Skeletal muscle cell (primary cell): ENCODE data around the gene HMGA1.
A peak's percentile ranks its signal among the peaks of the same experiment; 100 is the strongest.
"Not testable (repeated sequence)": the region's sequence is repeated elsewhere in the genome, so short reads cannot be mapped to it uniquely, and the experiment has no call there.

Experiments used
- DNase-seq: peaks from one replicate; pipeline ENCODE4 v3.0.0-alpha.2; 2010; ENCODE audit warnings: low read depth
- H3K4me3 ChIP-seq: 2 replicates; pipeline ENCODE4 v1.5.1; 2011; ENCODE audit warnings: low read depth, mild to moderate bottlenecking, control low read depth, low read length, moderate library complexity

HMGA1 gene

DNA sequence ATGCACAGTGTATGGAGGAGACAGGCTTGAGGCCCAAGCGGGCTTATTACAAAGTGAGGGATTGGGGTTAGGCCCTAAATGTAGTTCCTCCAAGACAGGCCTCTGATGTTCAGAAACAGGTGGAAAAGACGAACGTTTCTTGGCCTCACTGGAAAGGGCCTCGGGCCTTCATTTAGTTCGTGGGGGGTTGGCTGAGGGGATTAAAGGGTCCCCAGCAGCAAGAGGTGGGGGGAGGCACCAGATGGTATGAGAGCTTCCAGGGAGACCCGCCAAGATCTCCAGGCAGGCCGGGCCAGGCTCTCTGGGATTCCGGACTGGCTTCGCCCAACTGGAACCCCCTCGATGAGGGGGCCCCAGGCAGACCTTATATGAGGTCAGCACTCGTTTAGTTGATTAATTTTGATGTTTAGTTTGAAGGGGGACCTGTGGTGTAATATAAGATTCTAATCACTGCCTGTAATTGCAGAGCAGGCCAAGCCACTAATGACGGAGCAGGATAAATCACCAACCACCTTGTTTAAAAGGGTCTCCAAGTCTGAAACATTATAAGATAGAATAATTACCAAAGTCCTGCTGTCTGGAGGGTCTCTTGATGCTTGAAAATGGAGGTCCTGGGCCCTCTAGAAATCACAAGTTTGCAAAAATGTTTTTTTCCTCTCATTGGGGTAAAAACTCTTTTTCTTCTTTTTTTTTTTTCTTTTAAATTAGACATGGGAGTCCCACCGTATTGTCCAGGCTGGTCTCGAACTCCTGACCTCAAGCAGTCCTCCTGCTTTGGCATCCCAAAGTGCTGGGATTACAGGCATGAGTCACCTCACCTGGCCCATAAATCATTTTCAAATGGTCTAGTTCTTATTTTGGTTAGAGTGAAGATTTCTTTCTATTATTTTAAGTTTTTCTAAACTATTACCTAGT is 2.2 kb downstream of the HMGA1 start:
- peak overlapping the region; percentile 83 for H3K4me3 ChIP-seq
- no peak for DNase-seq

DNA sequence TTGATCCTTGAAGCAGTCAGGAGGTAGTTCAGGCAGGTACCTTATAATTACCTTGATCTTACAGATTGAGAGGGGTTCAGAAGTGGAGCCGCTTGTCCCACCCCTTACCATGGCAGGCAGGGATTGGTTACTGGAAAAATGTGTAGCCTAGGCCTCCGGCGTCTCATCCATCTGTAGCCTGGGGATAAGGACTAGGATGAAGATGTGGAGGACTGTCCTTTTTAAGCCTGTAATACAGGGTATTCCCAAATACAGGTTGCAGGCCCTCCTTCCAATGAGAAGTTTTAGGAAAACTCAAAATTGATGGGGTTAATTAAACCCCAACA is 2.8 kb downstream of the HMGA1 start:
- no peak overlapping the region for H3K4me3 ChIP-seq
- DNase-seq: no peak

DNA sequence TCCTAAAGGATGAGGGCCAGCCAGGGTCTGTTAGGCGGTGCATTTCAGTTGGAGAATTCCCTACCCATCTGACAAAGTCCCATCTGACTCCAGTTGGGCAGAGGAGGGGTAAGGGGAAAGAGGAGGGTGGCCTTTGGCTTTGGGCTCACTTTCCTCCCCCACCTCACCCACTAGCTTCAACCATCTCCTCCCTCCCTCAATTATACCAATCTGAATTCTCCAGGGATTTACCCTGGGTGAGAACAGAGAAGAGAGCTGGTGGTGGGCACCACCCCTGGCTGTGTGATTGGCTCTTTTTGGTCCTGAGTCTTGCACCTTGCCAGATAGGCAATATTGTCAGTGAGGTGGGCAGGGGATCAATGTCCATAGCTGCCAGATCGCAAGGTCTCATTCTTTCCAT is 3.2 kb downstream of the HMGA1 start:
- no peak for DNase-seq
- no peak overlapping the region for H3K4me3 ChIP-seq

DNA sequence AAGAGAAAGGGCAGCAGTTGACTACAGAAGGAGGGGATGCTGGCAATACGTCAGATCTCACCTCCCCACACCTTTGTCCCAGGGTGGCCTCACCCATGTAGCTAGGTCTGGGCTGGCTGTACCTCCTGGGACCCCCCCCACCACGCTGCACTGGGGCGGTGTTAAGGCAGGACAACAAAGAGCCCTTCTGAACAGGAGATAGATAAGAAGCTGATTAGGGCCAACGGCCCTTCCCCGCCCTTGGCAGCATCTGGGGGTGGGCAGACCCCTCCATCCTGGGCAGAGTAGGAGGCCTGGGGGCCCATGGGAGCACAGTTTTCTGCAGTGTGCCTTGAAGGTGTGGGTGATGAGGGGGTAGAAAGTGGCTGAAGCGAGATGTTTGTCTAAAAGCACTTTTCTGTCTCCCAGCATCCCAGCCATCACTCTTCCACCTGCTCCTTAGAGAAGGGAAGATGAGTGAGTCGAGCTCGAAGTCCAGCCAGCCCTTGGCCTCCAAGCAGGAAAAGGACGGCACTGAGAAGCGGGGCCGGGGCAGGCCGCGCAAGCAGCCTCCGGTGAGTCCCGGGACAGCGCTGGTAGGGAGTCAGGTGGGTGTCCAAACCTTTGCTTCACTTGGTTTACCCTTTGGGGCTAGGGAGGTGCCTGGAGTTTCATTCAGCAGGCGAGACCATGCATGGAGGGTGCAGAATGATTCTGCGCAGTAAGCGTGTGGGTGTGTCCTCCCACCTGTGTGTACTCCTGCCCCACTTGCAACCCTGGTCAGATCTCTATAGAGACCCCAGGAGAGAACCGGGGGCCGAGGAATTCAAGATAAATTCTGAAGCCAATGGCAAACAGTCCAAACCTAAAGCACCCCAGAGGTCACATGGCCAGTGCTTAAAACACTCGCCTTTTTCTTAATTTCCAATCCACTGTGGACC is 3.9 kb downstream of the HMGA1 start:
- H3K4me3 ChIP-seq: no peak overlapping the region

DNA sequence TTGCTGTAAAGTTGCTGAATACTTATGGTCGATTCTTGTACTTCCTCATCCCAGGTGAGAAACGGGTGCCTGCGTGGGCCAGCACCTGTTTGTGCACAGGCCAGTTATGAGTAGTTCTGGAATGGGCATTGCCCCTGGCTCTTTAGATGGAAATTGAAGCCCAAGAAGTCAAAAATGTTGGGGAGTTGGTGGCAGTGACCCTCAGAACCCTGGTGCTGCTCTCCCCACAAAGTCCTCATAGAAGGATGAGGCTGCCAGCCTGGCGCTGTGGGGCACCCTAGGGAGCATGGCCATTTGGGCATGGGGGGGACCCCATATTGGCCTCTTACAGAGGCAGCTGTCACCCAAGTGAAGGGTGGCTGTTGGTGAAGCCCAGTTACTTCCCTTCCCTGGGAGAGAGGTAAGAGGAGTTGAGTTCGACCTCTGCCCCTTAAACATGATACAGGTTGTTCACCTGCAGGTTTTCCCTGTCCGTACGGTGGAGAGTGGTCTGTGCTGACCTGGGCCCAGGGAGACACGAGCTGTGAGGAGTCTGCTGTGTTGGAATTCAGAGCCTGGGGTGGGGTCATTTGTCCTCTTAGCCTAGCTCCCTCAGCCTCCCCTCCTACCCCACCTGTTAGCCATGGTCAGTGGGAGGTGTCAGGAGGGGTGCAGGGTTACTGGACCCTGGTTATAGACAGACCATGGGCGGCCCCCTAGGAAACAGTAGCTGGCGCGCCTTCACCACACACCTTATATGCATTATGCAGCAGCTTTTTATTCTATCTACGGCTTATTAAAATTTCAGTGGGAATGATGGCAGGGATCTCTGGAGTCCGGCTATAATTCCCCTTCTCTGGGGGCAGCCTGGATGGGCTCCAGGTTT is 4.9 kb downstream of the HMGA1 start:
- no peak for DNase-seq
- H3K4me3 ChIP-seq: no peak overlapping the region

More for the DNA sequence above, 3.9 kb downstream of the HMGA1 start:
- no peak for DNase-seq

DNA sequence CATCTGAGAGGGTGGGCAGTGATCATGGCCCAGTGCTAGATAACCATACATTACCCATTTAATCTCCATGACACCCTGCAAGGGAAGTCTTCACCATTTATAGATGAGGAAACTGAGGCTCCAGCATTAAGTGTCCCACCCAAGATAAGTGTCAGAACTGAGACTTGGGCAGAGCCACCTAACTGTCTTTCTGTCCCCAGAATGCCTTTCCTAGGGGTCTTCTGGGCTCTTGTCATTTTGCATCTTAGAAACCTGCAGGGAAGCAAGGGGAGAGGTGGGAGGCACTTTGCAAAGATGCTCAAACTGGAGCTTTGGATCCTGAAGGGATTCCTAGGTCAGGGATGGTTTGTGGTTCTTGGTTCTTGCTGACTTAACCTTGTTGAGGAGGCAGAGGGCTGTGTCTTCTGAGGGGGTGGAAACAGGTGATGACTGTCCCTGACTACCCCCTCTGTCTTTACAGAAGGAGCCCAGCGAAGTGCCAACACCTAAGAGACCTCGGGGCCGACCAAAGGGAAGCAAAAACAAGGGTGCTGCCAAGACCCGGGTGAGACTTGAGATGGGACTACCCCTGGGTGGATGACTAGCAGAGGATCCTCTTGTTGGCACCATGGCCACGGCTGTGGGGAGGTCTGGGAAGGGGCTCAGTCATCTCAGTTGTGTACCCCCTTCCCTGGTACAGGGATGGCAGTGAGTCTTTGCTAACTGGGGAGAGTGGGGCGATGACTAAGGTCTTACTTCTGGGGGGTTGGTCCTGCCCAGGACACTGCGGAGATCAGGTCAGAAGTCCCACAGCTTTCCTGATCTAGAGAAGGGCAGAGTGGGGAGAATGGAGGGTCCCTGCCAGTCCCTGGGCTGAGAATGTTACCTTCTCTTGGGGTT is 5.8 kb downstream of the HMGA1 start:
- no peak overlapping the region for H3K4me3 ChIP-seq

DNA sequence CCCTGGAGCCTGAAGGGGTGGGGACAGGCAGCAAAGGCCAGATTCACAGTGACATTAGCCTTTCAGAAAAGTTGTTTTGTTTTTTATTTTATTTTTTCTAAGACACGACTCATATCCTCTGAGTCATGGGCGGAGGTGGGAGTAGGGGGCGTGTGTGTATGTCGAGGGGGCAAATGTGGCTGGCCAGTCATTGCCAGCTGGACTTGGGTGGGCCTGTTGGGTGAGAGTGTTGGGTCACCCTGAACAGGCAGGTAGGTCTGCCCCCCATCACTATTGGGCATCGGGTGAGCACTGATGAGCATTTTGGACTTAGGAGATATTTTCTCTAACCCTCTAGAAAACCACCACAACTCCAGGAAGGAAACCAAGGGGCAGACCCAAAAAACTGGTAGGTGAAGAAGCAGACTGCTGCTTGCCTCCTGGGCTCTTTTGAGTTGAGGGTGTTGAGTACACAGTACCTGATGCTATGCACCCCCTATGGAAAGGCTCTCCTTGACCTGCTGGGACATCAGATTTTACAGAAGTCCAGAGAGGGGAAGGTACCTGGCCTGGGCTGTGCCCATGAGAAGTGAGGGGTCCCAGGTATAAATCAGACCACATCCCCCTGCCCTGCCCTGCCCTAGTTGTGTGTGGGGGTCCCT is 6.6 kb downstream of the HMGA1 start:
- DNase-seq: no peak
- no peak overlapping the region for H3K4me3 ChIP-seq

More for the DNA sequence above, 5.8 kb downstream of the HMGA1 start:
- DNase-seq: no peak

DNA sequence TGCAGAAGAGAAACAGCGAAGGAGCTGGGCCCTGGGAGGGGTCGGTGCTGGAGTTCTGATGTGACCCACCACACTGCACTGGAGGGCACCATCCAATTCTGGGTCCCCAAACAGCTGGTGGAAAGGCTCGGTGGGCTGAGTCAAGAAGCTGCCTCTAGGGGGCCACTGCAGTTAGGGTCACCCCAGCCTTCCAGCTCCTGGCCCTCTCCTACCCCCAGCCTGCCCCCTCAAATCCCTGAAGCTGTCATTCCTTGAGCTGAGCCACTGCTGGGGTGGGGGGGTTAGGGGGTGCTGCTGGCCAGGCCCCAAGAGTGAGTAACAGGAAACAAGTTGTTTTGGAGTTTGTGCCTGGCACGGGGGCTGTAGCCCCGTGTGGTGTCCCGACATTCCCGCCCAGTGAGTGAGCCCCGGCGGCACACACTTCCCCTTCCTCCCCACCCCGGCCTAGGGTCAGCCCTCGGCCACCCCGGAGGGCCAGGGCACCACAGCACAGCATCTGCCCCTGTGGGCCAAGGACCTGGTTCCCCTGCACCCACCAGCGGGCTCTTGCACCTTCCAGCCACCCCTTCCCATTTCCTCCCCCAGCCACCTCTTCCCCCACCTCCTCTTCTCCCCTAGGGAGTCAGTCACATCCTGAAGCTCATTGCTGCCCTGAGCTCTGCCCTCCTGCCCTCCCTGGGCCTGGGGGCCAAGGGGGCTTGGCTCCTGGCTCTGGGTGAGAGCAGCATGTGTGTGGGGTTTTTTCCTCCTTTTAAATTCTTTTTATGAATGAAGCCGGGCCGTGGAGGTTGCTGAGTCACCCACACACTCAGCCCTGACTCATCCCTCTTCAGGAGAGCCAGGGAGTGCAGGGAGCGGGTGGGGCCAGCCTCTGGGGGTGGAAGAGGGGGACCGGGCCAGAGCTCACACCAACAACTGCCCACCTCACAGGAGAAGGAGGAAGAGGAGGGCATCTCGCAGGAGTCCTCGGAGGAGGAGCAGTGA is 7.5 kb downstream of the HMGA1 start:
- DNase-seq: peak; percentile 66
- no peak overlapping the region for H3K4me3 ChIP-seq

DNA sequence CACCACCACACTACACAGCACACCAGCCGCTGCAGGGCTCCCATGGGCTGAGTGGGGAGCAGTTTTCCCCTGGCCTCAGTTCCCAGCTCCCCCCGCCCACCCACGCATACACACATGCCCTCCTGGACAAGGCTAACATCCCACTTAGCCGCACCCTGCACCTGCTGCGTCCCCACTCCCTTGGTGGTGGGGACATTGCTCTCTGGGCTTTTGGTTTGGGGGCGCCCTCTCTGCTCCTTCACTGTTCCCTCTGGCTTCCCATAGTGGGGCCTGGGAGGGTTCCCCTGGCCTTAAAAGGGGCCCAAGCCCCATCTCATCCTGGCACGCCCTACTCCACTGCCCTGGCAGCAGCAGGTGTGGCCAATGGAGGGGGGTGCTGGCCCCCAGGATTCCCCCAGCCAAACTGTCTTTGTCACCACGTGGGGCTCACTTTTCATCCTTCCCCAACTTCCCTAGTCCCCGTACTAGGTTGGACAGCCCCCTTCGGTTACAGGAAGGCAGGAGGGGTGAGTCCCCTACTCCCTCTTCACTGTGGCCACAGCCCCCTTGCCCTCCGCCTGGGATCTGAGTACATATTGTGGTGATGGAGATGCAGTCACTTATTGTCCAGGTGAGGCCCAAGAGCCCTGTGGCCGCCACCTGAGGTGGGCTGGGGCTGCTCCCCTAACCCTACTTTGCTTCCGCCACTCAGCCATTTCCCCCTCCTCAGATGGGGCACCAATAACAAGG is 8.5 kb downstream of the HMGA1 start:
- not testable (repeated sequence) for DNase-seq, H3K4me3 ChIP-seq

DNA sequence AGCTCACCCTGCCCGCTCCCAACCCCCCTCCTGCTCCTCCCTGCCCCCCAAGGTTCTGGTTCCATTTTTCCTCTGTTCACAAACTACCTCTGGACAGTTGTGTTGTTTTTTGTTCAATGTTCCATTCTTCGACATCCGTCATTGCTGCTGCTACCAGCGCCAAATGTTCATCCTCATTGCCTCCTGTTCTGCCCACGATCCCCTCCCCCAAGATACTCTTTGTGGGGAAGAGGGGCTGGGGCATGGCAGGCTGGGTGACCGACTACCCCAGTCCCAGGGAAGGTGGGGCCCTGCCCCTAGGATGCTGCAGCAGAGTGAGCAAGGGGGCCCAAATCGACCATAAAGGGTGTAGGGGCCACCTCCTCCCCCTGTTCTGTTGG is 9.1 kb downstream of the HMGA1 start:
- not testable (repeated sequence) for DNase-seq

DNA sequence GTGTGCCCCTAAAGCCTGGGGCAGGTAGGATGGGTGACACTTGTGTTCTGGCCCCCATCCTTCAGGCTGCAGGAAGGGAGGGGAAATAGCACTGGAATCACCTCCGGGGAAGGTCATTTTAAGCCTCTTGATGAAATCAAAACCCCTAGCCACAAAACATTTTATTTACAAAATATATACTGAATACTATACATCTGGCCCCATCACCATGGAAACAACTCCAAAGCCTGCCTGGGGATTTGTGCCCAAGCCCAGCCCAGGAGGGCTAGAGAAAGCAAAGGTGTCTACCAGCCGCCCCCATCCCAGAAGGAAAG is 9.5 kb downstream of the HMGA1 start:
- DNase-seq: no peak
- no peak overlapping the region for H3K4me3 ChIP-seq

More for the DNA sequence above, 9.1 kb downstream of the HMGA1 start:
- not testable (repeated sequence) for H3K4me3 ChIP-seq

DNA sequence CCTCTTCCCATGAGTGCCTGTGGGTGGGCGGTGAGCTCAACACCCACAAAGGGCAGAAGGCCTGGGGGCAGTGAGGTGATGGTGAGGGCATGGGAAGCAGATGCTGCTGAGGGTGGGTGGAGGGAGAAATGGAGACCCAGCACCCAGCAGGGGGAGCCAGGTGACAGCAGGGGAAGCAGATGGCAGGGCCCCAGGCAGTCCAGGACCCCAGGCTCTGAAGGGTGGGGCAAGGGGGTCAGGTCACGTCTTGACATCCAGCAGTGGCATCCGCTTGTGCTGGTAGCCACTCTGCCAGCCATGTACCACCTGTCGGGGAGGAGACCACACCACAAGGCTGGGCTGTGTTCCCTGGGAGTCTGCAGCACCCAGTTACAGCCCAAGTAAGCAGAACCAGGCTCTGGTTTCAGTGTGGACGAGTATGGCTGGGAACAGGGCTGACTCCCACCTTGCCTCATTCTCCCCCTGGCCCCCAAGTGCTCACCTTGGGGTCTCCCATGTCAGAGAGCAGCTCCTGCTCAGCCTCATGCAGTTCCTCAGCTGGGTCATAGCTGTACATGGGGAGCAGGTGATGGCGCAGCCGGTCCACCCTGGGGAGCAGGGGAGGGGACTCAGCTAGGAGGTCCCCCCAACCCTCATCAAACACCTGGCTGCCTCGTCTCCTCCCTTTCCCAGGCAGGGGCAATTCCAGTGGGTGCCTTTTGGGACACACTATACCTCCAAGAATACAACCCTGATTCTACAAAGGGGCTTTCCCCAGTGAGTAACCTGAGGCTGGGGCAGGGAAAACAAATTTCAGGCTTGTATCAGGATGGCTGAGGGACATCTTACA is 10.1 kb downstream of the HMGA1 start:
- no peak for DNase-seq
- no peak overlapping the region for H3K4me3 ChIP-seq

DNA sequence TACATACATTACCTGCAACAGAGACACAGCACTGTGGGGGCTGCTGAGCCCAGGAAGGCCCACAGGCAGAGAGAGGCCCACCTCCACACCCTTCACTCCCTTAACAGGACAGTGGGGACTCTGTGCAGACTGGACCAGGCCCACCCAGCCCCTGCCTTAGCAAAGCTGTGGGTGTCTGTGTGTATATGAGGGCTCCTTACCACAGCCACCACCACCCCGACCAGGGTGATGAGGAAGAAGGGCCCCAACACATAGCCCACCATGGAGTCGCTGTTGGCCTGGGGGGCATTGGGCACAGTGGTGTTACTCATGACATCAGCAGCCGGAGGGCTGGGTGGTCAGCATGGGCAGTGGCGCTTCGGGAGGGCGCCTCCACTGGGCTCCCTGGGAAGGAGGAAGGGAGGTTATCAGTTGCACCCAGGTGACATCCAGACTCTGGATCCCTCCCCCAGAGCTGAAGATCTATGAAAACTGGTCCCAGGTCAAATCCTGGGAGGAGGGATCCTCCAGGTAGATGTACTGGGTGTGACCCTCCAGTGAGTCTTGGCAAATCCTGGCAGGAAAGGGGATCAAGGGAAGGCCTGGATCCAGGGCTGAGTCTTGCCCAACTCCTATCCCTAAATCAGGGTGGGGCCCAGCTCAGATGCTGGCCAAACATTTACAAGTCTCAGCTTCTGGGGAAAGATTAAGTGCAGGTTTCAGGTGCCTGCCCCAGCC is 11.0 kb downstream of the HMGA1 start:
- no peak for DNase-seq
- peak overlapping the region; percentile 87 for H3K4me3 ChIP-seq

DNA sequence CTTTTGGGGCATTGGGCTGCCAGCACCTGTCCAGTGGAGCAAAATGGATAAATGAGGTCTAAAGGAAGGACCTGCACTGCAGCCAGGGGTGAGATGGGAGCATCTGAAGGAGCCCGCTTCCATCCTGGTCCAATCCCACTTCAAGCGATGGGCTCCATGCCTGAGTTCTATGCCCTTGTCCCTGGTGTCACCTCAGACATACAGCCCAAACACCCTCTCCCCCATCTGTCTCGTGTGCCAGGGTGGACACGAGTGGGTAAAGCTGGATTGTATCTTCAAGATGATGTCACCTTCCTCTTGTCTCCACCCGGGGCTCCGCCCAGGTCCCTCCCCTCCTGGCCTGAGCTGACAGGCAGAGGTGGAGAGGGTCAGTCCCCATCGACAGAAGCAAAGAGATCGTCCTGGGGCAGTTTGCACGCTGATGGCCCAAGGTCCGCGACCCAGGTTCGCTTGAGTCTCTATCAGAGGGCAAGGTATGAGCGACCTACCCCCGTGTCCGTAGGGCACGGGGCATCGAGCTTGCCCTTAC is 11.6 kb downstream of the HMGA1 start:
- DNase-seq: no peak
- H3K4me3 ChIP-seq: peak overlapping the region; percentile 87
